Renal cortex interstitium (tissue), 11 donors: ENCODE results near the gene KMT5C. TPM values are rescaled to one million over a fixed set of nuclear protein-coding genes. Genes with fewer than 3 reads are reported as not detected.

ENCODE experiments used
- DNase-seq, 11 donors: peaks; one replicate each; pipeline ENCODE4 v3.0.0-alpha.2; 2013; ENCODE audit warnings: low read depth in 9 of 11, low spot score in 4 of 11; ENCODE audit errors: extremely low read depth in 1 of 11
- polyA plus RNA-seq, 3 donors: library from polyadenylated mRNA; unstranded; fragments of 120-200 nt; gene quantifications; one replicate each; pipeline ENCODE4 v1.2.1, GENCODE V29; 2013; ENCODE audit not compliant: insufficient read length in 3 of 3

KMT5C gene
- polyA plus RNA-seq, 3 donors, result 16.5 to 34.5 (median 23.4) TPM

DNA sequence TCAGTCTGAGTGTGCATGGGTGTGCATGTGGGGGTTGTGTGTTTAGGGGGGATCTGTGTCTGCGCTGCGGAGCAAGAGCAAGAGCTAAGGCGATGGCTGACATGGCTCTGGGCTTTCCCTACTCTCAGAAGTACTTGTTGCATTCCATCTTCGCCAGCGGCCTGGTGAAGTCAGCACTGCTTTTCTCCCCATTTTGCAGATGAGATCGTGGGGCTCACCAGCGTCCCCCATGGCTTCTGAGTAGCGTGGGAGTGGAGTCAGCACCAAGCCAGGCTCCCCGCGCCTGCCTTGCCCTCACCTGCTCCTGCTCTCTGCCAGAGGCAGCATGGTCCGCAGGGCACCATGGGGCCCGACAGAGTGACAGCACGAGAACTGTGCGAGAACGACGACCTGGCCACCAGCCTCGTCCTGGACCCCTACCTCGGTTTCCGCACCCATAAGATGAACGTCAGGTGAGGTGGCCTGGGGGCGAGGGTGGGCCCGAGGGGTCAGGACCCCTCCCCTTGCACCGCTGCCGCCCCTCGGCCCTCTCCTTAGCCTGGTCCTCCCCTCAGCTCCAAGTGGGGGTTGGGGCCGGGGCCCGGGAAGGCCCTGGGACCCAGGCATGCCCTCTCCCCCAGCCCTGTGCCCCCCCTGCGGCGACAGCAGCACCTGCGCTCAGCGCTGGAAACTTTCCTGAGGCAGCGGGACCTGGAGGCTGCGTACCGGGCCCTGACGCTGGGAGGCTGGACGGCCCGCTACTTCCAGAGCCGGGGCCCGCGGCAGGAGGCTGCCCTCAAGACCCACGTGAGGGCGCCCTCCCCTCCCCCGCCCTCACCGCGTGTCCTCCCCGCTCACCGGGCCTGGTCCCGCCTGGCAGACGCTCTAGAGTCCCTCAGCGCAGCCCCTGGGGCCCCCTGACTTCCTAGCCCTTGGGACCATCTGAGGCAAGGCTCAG is 2.2 kb downstream of the KMT5C start:
- no peak for DNase-seq

DNA sequence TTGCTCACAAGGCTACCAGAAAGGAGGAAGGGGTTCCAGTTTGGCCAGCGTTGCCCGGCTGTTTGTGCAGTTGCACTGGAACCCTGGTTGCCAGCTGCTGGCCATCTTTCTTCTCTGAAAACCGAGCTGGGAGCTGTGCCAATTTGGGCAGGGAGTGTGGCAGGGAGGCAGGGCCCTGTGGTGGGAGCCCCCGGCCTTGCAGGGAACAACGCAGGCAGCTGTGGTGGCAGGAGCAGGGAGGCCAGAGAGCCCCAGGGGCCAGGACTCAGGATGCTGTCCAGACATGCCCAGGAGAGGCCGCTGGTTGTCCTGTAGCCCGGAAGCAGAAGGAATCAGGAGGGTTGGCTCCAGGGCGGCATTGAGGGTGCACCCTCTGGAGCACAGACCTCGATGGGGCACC is 4.8 kb downstream of the KMT5C start:
- DNase-seq, result no peak

DNA sequence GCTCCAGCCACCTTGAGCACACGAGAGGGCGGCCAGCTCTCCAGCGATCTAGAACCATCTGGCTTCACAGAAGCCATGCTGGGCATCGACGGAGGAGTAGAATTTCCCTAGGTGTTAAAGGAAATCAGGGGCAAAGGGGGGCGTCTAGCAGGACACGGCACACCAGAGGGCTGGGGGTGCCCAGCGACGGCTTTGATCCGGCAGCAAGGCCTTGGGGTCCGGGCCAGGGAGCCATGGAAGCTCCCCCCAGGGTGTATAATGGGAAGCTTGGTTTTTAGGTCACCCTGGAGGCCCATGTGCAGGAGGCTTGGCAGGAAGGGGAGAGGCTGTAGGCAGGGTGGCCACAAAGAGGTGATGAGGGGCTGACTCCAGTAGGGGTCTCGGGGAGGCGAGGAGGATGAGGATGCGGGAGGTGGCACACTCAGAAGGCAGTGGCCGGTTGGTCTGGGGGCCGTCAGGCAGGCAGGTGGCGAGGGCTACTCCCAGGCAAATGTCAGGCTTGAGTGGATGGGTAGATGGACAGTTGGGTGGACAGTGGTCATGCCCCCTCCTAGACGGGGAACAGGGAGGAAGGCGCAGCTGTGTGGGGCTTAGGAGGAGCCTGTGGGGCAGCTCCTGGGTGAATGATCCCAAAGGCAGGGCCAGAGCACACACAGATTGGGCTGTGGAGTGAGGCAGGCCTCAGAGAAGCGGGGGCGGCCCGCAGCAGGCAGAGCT is 5.6 kb downstream of the KMT5C start:
- DNase-seq, result no peak

DNA sequence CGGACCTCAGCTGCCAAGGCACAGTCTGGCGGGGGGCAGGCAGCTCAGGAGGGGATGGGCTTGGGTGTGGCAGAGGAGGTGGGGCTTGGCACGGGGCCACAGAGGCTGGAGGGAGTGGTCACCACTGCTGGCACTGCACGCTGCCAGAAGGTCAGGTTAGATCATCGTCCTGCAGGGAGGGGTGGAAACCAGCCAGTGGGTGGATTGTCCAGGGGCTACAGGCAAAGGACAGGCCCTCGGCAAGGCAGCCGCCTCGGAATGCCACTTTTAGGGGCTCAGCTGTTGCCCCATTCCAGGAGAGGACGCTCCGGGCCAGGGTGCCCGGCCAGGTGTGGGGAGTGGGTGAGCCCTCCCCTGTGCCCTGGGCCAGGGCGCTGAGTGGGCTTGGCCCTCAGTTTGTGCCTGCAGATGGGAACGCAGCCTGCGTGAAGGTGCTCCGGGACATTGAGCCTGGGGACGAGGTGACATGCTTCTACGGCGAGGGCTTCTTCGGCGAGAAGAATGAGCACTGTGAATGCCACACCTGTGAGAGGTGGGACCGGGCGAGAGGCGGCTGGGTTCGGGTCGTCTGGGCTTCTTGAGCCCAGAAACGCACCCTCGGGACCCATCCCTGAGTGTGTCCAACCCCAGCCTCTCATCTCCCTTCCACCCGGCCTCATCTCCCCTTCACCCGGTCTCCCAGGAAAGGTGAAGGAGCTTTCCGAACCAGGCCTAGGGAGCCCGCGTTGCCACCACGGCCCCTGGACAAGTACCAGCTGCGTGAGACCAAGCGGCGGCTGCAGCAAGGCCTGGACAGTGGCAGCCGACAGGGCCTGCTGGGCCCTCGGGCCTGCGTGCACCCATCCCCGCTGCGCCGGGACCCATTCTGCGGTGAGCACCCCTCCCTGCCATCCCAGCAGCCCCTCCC is 6.4 kb downstream of the KMT5C start:
- no peak for DNase-seq

DNA sequence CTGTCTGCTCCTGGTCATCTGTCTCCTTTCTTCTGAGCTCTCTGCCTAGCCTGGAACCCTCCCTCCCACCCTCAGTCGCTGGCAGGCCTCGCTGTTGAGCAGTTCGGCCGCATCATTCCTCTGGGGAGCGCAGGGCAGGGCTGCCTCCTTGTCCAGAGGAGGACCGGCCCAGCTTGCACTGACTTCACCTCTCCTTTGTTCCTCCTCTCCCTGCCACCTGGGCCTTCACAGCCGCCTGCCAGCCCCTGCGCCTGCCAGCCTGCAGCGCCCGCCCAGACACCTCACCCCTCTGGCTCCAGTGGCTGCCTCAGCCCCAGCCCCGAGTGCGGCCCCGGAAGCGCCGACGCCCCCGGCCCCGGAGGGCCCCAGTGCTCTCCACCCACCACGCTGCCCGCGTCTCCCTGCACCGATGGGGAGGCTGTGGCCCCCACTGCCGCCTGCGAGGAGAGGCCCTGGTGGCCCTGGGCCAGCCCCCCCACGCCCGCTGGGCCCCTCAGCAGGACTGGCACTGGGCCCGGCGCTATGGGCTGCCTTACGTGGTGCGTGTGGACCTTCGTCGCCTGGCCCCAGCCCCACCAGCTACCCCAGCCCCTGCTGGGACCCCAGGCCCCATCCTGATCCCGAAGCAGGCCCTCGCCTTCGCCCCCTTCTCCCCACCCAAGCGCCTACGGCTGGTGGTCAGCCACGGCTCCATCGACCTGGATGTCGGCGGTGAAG is 7.2 kb downstream of the KMT5C start:
- DNase-seq, result no peak

DNA sequence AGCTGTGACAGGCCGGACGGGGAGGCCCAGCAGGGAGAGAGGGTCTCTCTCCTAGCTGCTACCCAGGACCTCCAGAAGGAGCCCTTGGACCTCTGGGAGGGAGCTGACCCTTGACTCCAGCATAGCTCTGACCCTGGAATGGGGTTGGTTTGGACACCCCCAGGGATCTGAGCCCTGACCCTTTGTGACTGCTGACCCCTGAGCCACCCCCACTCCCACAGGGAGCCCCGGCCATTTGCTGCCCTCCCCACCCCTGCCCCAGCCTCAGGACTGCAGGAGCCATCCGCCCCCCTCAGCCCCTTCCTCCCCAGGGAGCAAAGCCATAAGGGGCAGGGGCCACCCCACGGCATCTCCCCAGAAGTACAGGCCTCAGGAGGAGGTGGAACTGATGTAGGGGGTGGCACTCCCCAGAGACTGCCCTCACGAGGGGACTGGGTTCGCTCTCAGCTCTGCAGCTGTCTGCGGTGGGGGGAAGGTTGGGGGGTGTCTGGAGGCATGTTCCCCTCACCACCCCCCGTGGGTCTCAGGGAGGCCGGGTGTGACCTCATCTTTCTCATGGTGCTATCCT is 7.8 kb downstream of the KMT5C start:
- DNase-seq, result no peak

DNA sequence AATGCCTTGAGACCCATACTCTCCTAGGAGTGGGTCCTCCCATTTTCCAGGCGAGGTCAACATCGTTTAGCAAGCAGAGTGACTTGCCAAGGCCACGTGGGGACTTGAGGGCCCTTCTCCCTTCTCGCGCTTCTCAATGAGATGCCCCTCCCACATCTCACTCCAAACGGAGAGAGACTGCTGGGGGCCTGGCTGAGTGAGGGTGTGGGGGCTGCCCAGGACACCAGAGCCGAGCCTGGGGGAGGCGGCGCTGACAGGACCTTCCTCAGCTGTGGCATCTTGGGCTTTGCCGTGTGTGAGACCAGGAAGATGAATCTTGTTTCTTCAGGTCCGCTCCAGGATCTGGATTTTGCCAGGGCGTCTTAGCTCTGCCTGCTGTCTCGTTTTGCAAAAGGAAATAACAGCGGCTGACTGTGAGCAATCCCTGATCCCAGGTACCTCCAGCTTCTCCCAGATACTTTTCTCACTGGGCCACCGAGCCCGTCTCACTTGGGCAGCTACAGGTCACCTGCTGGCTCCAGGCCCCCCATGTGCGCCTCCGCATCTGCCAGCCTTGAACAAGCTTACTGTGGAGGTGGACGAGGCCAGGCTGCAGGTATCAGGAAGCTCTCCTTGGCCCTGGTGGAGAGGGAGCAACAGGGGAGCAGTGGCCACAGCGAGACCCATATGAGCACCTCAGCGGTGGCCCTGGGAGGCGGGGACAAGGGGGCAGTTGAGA is 8.8 kb downstream of the KMT5C start:
- no peak for DNase-seq

DNA sequence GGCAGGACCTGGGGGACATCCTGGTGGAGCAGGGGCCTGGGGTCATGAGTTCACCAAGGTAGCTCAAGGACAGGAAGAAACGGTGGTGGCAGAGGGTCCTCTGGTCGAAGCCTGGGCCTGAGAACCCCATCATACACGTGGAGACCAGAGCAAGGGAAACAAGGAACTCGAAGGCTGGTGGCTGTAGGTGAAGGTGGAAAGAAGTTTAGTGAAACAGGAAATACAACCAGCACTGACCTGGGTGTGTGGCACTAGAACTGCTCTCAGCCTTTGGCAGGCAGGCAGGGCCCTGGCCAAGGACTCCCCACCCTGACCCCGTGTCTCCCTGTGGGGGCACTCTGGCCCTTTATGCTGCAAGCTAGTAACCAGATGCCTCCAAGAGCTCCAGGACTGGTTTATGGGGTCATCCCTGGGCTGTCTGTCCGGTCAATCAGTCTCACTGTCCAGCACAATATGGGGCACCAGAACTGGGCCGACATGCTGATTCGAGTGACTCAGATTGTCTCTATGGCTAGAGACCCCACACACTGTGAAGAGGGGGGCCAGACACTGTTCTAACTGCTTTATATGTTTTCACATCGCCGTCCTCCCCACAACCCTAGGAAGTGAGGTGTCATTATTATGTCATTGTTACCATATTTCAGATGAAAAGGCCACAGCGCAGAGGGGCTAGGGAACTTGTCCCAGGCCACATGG is 11.1 kb downstream of the KMT5C start:
- DNase-seq, result no peak

DNA sequence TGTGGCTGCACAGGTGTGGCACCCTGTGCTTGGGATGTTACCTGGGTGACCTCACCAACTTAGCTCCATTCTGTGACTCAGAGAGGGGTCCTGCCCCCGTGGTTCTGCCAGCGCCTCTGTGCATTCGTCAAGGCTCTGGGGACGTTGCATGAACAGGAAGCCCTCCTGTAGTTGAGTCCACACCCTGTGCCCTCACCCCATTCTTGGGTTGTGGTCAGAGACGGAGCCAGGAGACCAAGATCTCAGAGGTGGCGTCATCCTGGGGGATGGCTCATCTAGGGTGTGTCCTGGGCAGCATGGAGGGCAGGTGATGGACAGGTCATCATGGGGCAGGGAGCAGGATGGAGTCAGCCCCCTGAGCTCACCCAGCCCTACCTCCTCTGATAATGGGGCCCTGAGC is 12.4 kb downstream of the KMT5C start:
- DNase-seq, result no peak

DNA sequence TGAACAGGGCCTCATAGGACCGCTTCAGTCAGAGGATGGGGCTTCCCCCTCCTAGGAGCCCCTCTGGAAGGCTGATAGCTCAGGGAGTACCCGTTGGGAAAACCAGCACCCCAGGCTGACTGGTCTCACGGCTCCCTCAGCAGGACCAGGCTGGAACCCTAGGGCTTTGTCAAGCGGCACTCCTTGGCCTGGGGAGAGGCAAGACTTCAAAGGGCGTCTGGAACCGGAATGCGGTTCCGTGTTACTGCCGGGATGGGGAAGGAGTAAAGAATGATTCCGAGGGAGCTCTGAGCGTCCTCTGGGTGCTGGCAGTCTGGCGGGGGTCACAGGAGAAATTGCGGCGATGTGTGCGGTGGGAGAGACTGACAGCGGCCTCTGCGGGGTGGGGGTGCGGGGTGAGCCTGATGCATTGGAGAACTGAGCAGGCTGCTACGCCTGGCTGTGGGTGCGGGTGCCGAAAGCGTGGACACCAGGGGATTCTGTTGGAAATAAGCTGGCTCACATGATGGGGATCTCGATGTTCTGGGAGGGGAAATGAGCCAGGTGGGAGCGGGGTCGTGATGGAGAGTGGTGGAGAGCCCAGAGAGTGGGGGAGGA is 13.0 kb downstream of the KMT5C start:
- DNase-seq, result no peak

DNA sequence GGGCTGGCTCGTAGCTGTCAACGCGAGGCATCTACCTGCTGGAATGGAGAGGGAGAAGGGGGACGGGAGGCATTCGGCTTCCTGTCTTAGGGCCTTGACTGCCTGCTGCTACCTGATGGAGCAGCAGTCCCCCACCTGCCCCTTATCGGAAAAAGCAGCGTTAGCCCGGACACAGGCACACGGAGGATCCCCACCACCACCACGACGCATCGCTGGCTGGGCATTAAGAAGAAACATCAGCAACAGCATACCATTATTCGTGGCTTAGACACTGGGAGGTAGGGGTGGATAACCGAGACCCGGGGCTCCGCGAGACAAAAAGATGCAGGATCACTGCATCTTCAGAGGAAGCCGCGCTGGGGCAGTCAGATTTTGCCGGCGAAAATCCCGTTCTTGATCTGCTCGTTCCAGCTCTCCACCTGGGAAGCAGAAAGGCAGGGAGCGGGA is 13.7 kb downstream of the KMT5C start:
- DNase-seq, result no peak

DNA sequence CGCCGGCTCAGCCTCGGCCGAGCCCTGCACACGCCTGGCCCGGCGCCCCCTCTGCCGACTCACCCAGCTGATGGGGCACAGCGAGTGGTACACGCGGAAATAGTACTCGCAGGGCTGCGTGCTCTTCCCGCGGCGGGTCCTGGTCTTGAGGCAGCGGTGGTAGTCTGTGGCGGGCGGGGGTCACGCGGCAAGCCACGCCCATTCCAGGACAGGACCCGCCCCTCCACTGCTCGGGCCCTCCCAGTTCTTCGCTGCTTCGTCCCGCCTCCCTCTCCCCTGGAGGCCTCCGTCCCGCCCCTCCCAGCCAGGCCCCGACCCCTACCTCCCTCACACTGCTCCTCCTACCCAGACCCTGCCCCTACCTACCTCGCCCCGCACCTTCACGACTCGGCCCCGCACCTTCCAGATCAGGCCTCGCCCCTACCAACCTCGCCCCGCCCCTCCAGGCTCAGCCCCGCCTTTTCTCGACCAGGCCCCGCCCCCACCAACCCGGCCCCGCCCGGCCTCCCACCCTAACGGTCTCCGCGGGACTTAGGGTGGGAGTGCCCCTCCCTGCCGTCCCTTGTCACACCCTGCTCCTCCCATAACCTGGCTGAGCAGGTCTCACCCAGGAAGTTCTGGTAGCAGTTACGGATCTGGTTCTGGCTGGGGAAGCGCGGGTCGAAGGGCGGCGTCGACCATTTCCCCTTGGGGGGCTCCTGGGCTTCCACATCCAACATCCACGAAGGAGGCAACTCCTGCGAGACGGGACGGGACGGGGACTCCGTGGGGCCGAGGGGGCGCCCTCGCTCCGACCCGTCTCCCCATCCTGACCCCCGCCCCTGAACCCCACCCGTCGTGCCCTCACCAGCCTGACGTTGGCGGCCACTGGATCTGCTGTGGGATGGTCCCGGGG is 14.4 kb downstream of the KMT5C start:
- DNase-seq, result no peak

DNA sequence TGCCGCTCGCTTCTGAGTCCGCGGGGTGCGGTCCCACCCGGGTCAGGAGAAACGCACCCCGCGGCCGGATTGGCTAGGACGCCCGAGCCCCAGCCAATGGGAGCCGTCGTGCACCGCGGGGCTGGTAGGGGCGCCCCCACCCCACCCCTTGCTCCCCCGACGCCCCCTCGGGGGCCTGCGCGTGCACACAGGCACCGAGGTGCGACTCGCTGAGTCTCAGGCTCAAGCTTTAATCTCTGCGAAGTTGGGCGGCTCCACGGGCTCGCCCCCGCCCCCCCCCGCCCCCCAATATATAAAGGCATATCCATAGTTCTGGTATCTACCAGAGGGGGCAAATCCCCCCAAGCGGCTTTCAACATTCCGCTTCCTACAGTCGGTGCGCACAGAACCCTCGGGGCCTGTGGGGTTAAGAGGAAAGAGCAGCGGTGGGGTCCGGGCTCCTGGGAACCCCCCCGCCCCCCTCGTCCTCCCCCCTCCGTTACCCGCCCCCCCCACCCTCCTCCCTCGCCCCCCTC is 15.1 kb downstream of the KMT5C start, which contains the start of gene COX6B2:
TSS of gene COX6B2 (minus strand) at position 22 of the 515 bp plus-strand sequence. CDS start 198 bp downstream, outside the sequence.
- DNase-seq, result no peak

DNA sequence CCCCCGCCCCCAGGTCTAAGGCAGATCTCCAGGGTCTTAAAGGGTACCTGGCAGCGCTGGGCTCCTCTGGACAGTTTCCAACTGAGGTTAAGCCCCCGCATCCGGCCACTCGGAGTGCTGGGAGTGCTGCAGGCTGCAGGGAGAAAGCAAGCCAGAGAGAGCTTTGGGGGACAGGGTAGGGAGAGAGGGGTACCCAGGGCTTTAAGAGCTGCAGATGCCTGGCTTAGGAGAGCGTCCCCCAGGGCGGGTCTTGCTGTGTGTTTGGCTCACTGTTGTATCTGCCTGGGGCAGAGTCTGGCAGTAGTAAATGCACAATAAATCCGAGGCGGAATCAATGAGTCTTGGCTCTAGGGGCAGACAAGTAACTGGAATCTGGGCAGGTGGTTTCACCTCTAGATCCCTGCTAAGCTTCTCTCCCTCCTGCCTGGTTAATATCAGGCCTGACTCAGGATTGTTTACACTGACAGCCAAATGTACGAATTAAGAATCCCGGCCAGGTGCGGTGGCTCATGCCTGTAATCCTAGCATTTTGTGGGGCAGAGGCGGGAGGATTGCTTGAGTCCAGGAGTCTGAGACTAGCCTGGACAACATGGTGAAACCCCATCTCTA is 15.6 kb downstream of the KMT5C start:
- DNase-seq, result no peak

DNA sequence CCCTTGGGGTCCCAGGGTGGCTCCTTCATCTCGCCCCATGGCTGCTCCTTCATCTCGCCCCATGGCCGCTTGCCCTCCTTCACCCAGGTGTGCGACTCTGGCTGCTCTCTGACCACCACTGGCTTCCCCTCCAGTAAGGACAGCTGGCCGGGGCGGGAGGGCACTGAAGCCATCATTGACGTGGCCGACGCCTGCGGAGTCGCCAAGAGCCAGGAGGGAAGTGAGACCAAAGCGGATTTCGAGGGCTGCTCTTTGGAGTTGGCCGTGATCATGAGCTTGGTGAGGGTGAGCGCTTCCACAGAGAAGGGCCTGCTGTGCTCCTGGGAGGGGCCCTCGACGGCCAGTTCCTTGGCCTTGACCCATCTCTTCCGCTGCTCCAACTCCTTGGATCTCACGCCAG is 18.8 kb downstream of the KMT5C start:
- no peak for DNase-seq
